IPS-18a (cell line): ENCODE measurements around the gene STX1B.
A peak's percentile ranks its signal among the peaks of the same experiment; 100 is the strongest.
"Not testable (repeated sequence)": the region's sequence is repeated elsewhere in the genome, so short reads cannot be mapped to it uniquely, and the experiment has no call there.

Source experiments
- H3K27ac ChIP-seq: one replicate; pipeline ENCODE4 v1.5.1; 2013; ENCODE audit warnings: low read length
- H3K27me3 ChIP-seq: one replicate; pipeline ENCODE4 v1.6.1; 2013; ENCODE audit warnings: mild to moderate bottlenecking, low read length; ENCODE audit not compliant: control insufficient read depth, insufficient read depth
- H3K36me3 ChIP-seq: one replicate; pipeline ENCODE4 v1.6.1; 2013; ENCODE audit warnings: low read depth, low read length; ENCODE audit not compliant: control insufficient read depth
- H3K4me1 ChIP-seq: one replicate; pipeline ENCODE4 v1.6.1; 2013; ENCODE audit warnings: low read depth, low read length; ENCODE audit not compliant: control insufficient read depth
- H3K4me3 ChIP-seq: one replicate; pipeline ENCODE4 v1.5.1; 2013; ENCODE audit warnings: low read length
- H3K9ac ChIP-seq: one replicate; pipeline ENCODE4 v1.6.1; 2013; ENCODE audit warnings: mild to moderate bottlenecking, low read length, moderate library complexity
- H3K9me3 ChIP-seq: one replicate; pipeline ENCODE4 v1.6.1; 2013; ENCODE audit warnings: low read depth, low read length; ENCODE audit not compliant: control insufficient read depth

Gene STX1B

GRCh38 chr16:31032736-31033708 is 22.6 kb upstream of the STX1B start, which contains the start of gene STX4:
Gene STX4, plus strand, starts transcription at chr16:31033558. Its CDS starts 248 bp downstream, at chr16:31033806.
- H3K9me3 ChIP-seq: no peaks in the 10 kb centered on the region
- H3K27ac ChIP-seq: no peak within 1 kb of the TSS
- peak within 1 kb of the TSS; percentile 98 for H3K4me3 ChIP-seq
- H3K27me3 ChIP-seq: no peaks in the 10 kb centered on the region
- peaks cover 2% of the 10 kb centered on the region for H3K4me1 ChIP-seq
- peak within 1 kb of the TSS; percentile 60 for H3K9ac ChIP-seq
- H3K36me3 ChIP-seq: no peaks in the 10 kb centered on the region

GRCh38 chr16:31031276-31031675 is 20.8 kb upstream of the STX1B start:
- H3K36me3 ChIP-seq: no peaks in the 10 kb centered on the region
- no peaks in the 10 kb centered on the region for H3K27me3 ChIP-seq
- no peak overlapping the region for H3K4me3 ChIP-seq
- H3K27ac ChIP-seq: no peak overlapping the region
- H3K9ac ChIP-seq: no peak overlapping the region
- peaks cover 2% of the 10 kb centered on the region for H3K4me1 ChIP-seq
- H3K9me3 ChIP-seq: no peaks in the 10 kb centered on the region

GRCh38 chr16:31029272-31029671 is 18.8 kb upstream of the STX1B start:
- Histone ChIP-seq H3K27me3 (no peaks in the 10 kb centered on the region), H3K27ac (no peak overlapping the region), H3K9me3 (no peaks in the 10 kb centered on the region), H3K4me1 (peaks cover under 1% of the 10 kb centered on the region), H3K36me3 (no peaks in the 10 kb centered on the region), H3K9ac (no peak overlapping the region), H3K4me3 (no peak overlapping the region)

GRCh38 chr16:31025339-31025738 is 14.9 kb upstream of the STX1B start:
- H3K9ac ChIP-seq: no peak overlapping the region

GRCh38 chr16:31023627-31024226 is 13.3 kb upstream of the STX1B start:
- H3K36me3 ChIP-seq: no peaks in the 10 kb centered on the region
- no peak overlapping the region for H3K4me3 ChIP-seq
- H3K27ac ChIP-seq: no peak overlapping the region
- no peak overlapping the region for H3K9ac ChIP-seq
- no peaks in the 10 kb centered on the region for H3K4me1 ChIP-seq
- no peaks in the 10 kb centered on the region for H3K9me3 ChIP-seq
- H3K27me3 ChIP-seq: no peaks in the 10 kb centered on the region

More at GRCh38 chr16:31025339-31025738, 14.9 kb upstream of the STX1B start:
- H3K4me1 ChIP-seq: no peaks in the 10 kb centered on the region
- H3K9me3 ChIP-seq: no peaks in the 10 kb centered on the region
- no peak overlapping the region for H3K4me3 ChIP-seq
- H3K27me3 ChIP-seq: no peaks in the 10 kb centered on the region
- no peak overlapping the region for H3K27ac ChIP-seq
- no peaks in the 10 kb centered on the region for H3K36me3 ChIP-seq

GRCh38 chr16:31023252-31023602 is 12.8 kb upstream of the STX1B start:
- Histone ChIP-seq H3K9me3 (no peaks in the 10 kb centered on the region), H3K4me1 (no peaks in the 10 kb centered on the region), H3K9ac (no peak overlapping the region), H3K36me3 (no peaks in the 10 kb centered on the region), H3K27me3 (no peaks in the 10 kb centered on the region), H3K27ac (no peak overlapping the region), H3K4me3 (no peak overlapping the region)

GRCh38 chr16:31022544-31023251 is 12.3 kb upstream of the STX1B start:
- no peak overlapping the region for H3K9ac ChIP-seq
- H3K9me3 ChIP-seq: no peaks in the 10 kb centered on the region
- no peaks in the 10 kb centered on the region for H3K4me1 ChIP-seq
- no peak overlapping the region for H3K27ac ChIP-seq
- no peaks in the 10 kb centered on the region for H3K27me3 ChIP-seq
- no peaks in the 10 kb centered on the region for H3K36me3 ChIP-seq
- H3K4me3 ChIP-seq: no peak overlapping the region

GRCh38 chr16:31020536-31020935 is 10.1 kb upstream of the STX1B start:
- no peak overlapping the region for H3K4me3 ChIP-seq
- no peaks in the 10 kb centered on the region for H3K27me3 ChIP-seq
- H3K27ac ChIP-seq: no peak overlapping the region
- no peaks in the 10 kb centered on the region for H3K4me1 ChIP-seq
- H3K36me3 ChIP-seq: no peaks in the 10 kb centered on the region
- H3K9me3 ChIP-seq: no peaks in the 10 kb centered on the region
- no peak overlapping the region for H3K9ac ChIP-seq

GRCh38 chr16:31017756-31018155 is 7.3 kb upstream of the STX1B start:
- H3K36me3 ChIP-seq, H3K27ac ChIP-seq, H3K27me3 ChIP-seq, H3K9me3 ChIP-seq, H3K4me1 ChIP-seq, H3K9ac ChIP-seq, H3K4me3 ChIP-seq: not testable (repeated sequence)

- H3K27me3 ChIP-seq: no peaks in the 10 kb centered on the region
- no peaks in the 10 kb centered on the region for H3K9me3 ChIP-seq
- H3K4me1 ChIP-seq: no peaks in the 10 kb centered on the region
- no peaks in the 10 kb centered on the region for H3K36me3 ChIP-seq
- H3K27ac ChIP-seq: no peak overlapping the region
- no peak overlapping the region for H3K4me3 ChIP-seq
- no peak overlapping the region for H3K9ac ChIP-seq
Measured at GRCh38 chr16:31016018-31016417, 5.6 kb upstream of the STX1B start.

- not testable (repeated sequence) for H3K27ac ChIP-seq, H3K4me3 ChIP-seq, H3K36me3 ChIP-seq, H3K4me1 ChIP-seq, H3K27me3 ChIP-seq, H3K9me3 ChIP-seq, H3K9ac ChIP-seq
Measured at GRCh38 chr16:31013292-31013691, 2.9 kb upstream of the STX1B start.
